Muscle of leg (tissue), 11 donors: ENCODE measurements around the gene CPNE4. TPM values are rescaled to one million over a fixed set of nuclear protein-coding genes. Genes with fewer than 3 reads are reported as not detected.

Experiments used
- DNase-seq: peaks from one replicate; pipeline ENCODE4 v3.0.0; 2013
- H3K27ac ChIP-seq: one replicate; pipeline ENCODE4 v1.5.1; 2013; ENCODE audit warnings: mild to moderate bottlenecking, low read length, control low read depth
- H3K27me3 ChIP-seq: one replicate; pipeline ENCODE4 v1.6.1; 2013; ENCODE audit warnings: low read length; ENCODE audit not compliant: control insufficient read depth, insufficient read depth
- H3K36me3 ChIP-seq: one replicate; pipeline ENCODE4 v1.6.1; 2013; ENCODE audit warnings: low read length; ENCODE audit not compliant: control insufficient read depth, insufficient read depth
- H3K4me1 ChIP-seq: one replicate; pipeline ENCODE4 v1.6.1; 2013; ENCODE audit warnings: low read length; ENCODE audit not compliant: control insufficient read depth, insufficient read depth
- H3K4me3 ChIP-seq: one replicate; pipeline ENCODE4 v1.5.1; 2013; ENCODE audit warnings: low read length, control low read depth
- H3K9me3 ChIP-seq: replicated peaks from 2 replicates; pipeline ENCODE4 v1.6.1; 2013; ENCODE audit warnings: low read depth, low read length; ENCODE audit not compliant: control insufficient read depth
- WGBS: methylation state at CpG from one replicate; pipeline ENCODE4 v1.1.5; 2013; ENCODE audit warnings: missing lambda C conversion rate; ENCODE audit not compliant: insufficient coverage; 5-methylcytosine and 5-hydroxymethylcytosine counted together
- polyA plus RNA-seq, 8 donors: library from polyadenylated mRNA; unstranded; fragments of 120-200 nt; gene quantifications; one replicate each; pipeline versions ENCODE4 v1.2.1 to v1.2.3, GENCODE V29; 2013; ENCODE audit warnings: inconsistent platforms in 1 of 8, low replicate concordance in 1 of 8; ENCODE audit not compliant: insufficient read length in 8 of 8, insufficient read depth in 1 of 8
- total RNA-seq: library from RNA; stranded (reverse); fragments of 120-200 nt; gene quantifications from one replicate; pipeline ENCODE4 v1.2.4, GENCODE V29; 2013

Gene CPNE4
- total and polyA plus RNA-seq, 9 donors, result 0.07 to 0.31 (median 0.09) TPM; not detected in 2

- no CpG with 5 or more reads among the region's 2 CpGs for WGBS
- no peak overlapping the region for H3K27ac ChIP-seq
Measured at GRCh38 chr3:131811481-131811880, 223.3 kb downstream of the CPNE4 start.

GRCh38 chr3:131807822-131808221 lies 227.0 kb downstream of the CPNE4 start:
- Histone ChIP-seq H3K4me3 (no peak overlapping the region), H3K9me3 (no peaks in the 10 kb centered on the region), H3K27me3 (no peaks in the 10 kb centered on the region), H3K4me1 (no peaks in the 10 kb centered on the region), H3K27ac (no peak overlapping the region), H3K36me3 (no peaks in the 10 kb centered on the region)
- no peak for DNase-seq
- no CpG with 5 or more reads among the region's 3 CpGs for WGBS

More at GRCh38 chr3:131811481-131811880, 223.3 kb downstream of the CPNE4 start:
- H3K9me3 ChIP-seq, result no peaks in the 10 kb centered on the region
- H3K27me3 ChIP-seq, result no peaks in the 10 kb centered on the region
- no peaks in the 10 kb centered on the region for H3K36me3 ChIP-seq
- no peaks in the 10 kb centered on the region for H3K4me1 ChIP-seq
- DNase-seq, result no peak
- H3K4me3 ChIP-seq, result no peak overlapping the region

GRCh38 chr3:131806736-131807135 lies 228.1 kb downstream of the CPNE4 start:
- no peaks in the 10 kb centered on the region for H3K9me3 ChIP-seq
- no peaks in the 10 kb centered on the region for H3K4me1 ChIP-seq
- DNase-seq, result no peak
- no peaks in the 10 kb centered on the region for H3K27me3 ChIP-seq
- no peaks in the 10 kb centered on the region for H3K36me3 ChIP-seq
- no peak overlapping the region for H3K4me3 ChIP-seq
- WGBS, result 100% methylated on average over 1 of the region's 4 CpGs
- H3K27ac ChIP-seq, result no peak overlapping the region

GRCh38 chr3:131804565-131805133 lies 230.2 kb downstream of the CPNE4 start:
- DNase-seq, result no peak
- Histone ChIP-seq H3K4me1 (no peaks in the 10 kb centered on the region), H3K27me3 (no peaks in the 10 kb centered on the region), H3K4me3 (no peak overlapping the region), H3K27ac (no peak overlapping the region), H3K9me3 (no peaks in the 10 kb centered on the region), H3K36me3 (no peaks in the 10 kb centered on the region)
- no CpG with 5 or more reads among the region's 3 CpGs for WGBS

- no peak overlapping the region for H3K27ac ChIP-seq
- no peak for DNase-seq
- no peak overlapping the region for H3K4me3 ChIP-seq
- no CpG with 5 or more reads among the region's 1 CpG for WGBS
- H3K36me3 ChIP-seq, result no peaks in the 10 kb centered on the region
- H3K27me3 ChIP-seq, result no peaks in the 10 kb centered on the region
- no peaks in the 10 kb centered on the region for H3K4me1 ChIP-seq
- no peaks in the 10 kb centered on the region for H3K9me3 ChIP-seq
Measured at GRCh38 chr3:131803113-131803512, 231.7 kb downstream of the CPNE4 start.

- Histone ChIP-seq H3K4me1 (no peaks in the 10 kb centered on the region), H3K27ac (no peak overlapping the region), H3K9me3 (no peaks in the 10 kb centered on the region), H3K4me3 (no peak overlapping the region), H3K36me3 (no peaks in the 10 kb centered on the region), H3K27me3 (no peaks in the 10 kb centered on the region)
- DNase-seq, result no peak
- WGBS, result no CpG with 5 or more reads among the region's 3 CpGs
Measured at GRCh38 chr3:131802029-131802428, 232.8 kb downstream of the CPNE4 start.

- H3K9me3 ChIP-seq, result no peaks in the 10 kb centered on the region
- no peak for DNase-seq
- H3K36me3 ChIP-seq, result no peaks in the 10 kb centered on the region
- no peak overlapping the region for H3K4me3 ChIP-seq
- 100% methylated on average over 2 of the region's 4 CpGs for WGBS
- no peaks in the 10 kb centered on the region for H3K4me1 ChIP-seq
- no peaks in the 10 kb centered on the region for H3K27me3 ChIP-seq
- no peak overlapping the region for H3K27ac ChIP-seq
Measured at GRCh38 chr3:131801566-131801965, 233.2 kb downstream of the CPNE4 start.

GRCh38 chr3:131797776-131798175 lies 237.0 kb downstream of the CPNE4 start:
- H3K9me3 ChIP-seq, result no peaks in the 10 kb centered on the region
- no peak overlapping the region for H3K27ac ChIP-seq
- H3K4me1 ChIP-seq, result no peaks in the 10 kb centered on the region
- H3K36me3 ChIP-seq, result no peaks in the 10 kb centered on the region
- no peak for DNase-seq
- 75% methylated on average over 1 of the region's 1 CpG for WGBS
- H3K4me3 ChIP-seq, result no peak overlapping the region
- H3K27me3 ChIP-seq, result no peaks in the 10 kb centered on the region

- no peaks in the 10 kb centered on the region for H3K4me1 ChIP-seq
- H3K36me3 ChIP-seq, result no peaks in the 10 kb centered on the region
- no peaks in the 10 kb centered on the region for H3K27me3 ChIP-seq
- no peak overlapping the region for H3K4me3 ChIP-seq
- WGBS, result 50% methylated on average over 3 of the region's 4 CpGs
- no peaks in the 10 kb centered on the region for H3K9me3 ChIP-seq
- no peak for DNase-seq
- H3K27ac ChIP-seq, result no peak overlapping the region
Measured at GRCh38 chr3:131796558-131797198, 238.1 kb downstream of the CPNE4 start.

- Histone ChIP-seq H3K4me1 (no peaks in the 10 kb centered on the region), H3K36me3 (no peaks in the 10 kb centered on the region), H3K27me3 (no peaks in the 10 kb centered on the region), H3K4me3 (no peak overlapping the region), H3K27ac (no peak overlapping the region), H3K9me3 (no peaks in the 10 kb centered on the region)
- WGBS, result no CpG with 5 or more reads among the region's 5 CpGs
- DNase-seq, result no peak
Measured at GRCh38 chr3:131796111-131796510, 238.7 kb downstream of the CPNE4 start.
